IMR-90 (cell line): ENCODE measurements around the gene CLIC1. TPM values are rescaled to one million over a fixed set of nuclear protein-coding genes. Genes with fewer than 3 reads are reported as not detected.

ENCODE experiments used
- ATAC-seq: fragments of 200-7000 bp; cut with Tn5 transposase; 2 replicates; pipeline ENCODE4 v1.9.1; 2020; ENCODE audit warnings: low read depth, mild to moderate bottlenecking, moderate library complexity
- BruUV-seq: library from RNA; stranded (reverse); fragments of 400-500 nt; replicated peaks from 2 replicates; lab custom pipeline; 2021; lab: Mats Ljungman, UMichigan
- CTCF ChIA-PET: fragments of 300-600 bp; formaldehyde crosslinking; extraction: SDS; loops from one replicate; lab custom pipeline; 2021; ENCODE audit warnings: antibody characterized with exemption; lab: Yijun Ruan, JAX
- POLR2A ChIA-PET: fragments of 300-600 bp; sonication (Branson Sonifier 250); formaldehyde crosslinking; loops from one replicate; lab custom pipeline; 2022; ENCODE audit warnings: antibody characterized with exemption; ENCODE audit not compliant: unreplicated experiment; lab: Charles Lee
- DNase-seq: peaks from one replicate; pipeline ENCODE4 v3.0.0; 2013
- H2AFZ ChIP-seq: replicated peaks from 2 replicates; pipeline ENCODE3; 2013; ENCODE audit warnings: low read length, mild to moderate bottlenecking; ENCODE audit not compliant: poor library complexity
- H2AK5ac ChIP-seq: 2 replicates; pipeline ENCODE4 v1.6.1; 2013; ENCODE audit warnings: low read depth, low read length, inconsistent platforms
- H2AK9ac ChIP-seq: replicated peaks from 2 replicates; pipeline ENCODE3; 2013; ENCODE audit warnings: mild to moderate bottlenecking, low read depth, low read length, moderate library complexity; ENCODE audit not compliant: poor library complexity
- H2BK120ac ChIP-seq: 2 replicates; pipeline ENCODE4 v1.6.1; 2013; ENCODE audit warnings: low read depth, low read length, inconsistent platforms
- H2BK15ac ChIP-seq: 3 replicates; pipeline ENCODE4 v1.6.1; 2013; ENCODE audit warnings: low read depth, low read length, inconsistent platforms
- H2BK20ac ChIP-seq: 2 replicates; pipeline ENCODE4 v1.6.1; 2013; ENCODE audit warnings: low read depth, mild to moderate bottlenecking, inconsistent platforms, low read length, moderate library complexity
- H2BK5ac ChIP-seq: 2 replicates; pipeline ENCODE4 v1.6.1; 2013; ENCODE audit warnings: mild to moderate bottlenecking, low read depth, low read length, inconsistent platforms; ENCODE audit not compliant: poor library complexity, severe bottlenecking
- H3K14ac ChIP-seq: replicated peaks from 2 replicates; pipeline ENCODE4 v1.6.1; 2013; ENCODE audit warnings: low read depth, low read length, inconsistent platforms
- H3K18ac ChIP-seq: 2 replicates; pipeline ENCODE4 v1.6.1; 2013; ENCODE audit warnings: low read depth, low read length, control low read depth
- H3K23ac ChIP-seq: 2 replicates; pipeline ENCODE4 v1.6.1; 2013; ENCODE audit warnings: low read depth, low read length, inconsistent platforms
- H3K27ac ChIP-seq: 2 replicates; pipeline ENCODE4 v1.5.1; 2013; ENCODE audit warnings: mild to moderate bottlenecking, control low read depth, low read length; ENCODE audit not compliant: insufficient read depth
- H3K27me3 ChIP-seq: 2 replicates; pipeline ENCODE4 v1.6.1; 2013; ENCODE audit warnings: low read length; ENCODE audit not compliant: control insufficient read depth, insufficient read depth
- H3K36me3 ChIP-seq: 2 replicates; pipeline ENCODE4 v1.6.1; 2013; ENCODE audit warnings: low read length, mixed read lengths; ENCODE audit not compliant: control insufficient read depth, insufficient read depth
- H3K4ac ChIP-seq: 2 replicates; pipeline ENCODE4 v1.6.1; 2013; ENCODE audit warnings: low read depth, low read length, inconsistent platforms
- H3K4me1 ChIP-seq: 2 replicates; pipeline ENCODE4 v1.6.1; 2013; ENCODE audit warnings: low read length, mixed read lengths; ENCODE audit not compliant: control insufficient read depth, insufficient read depth
- H3K4me2 ChIP-seq: 2 replicates; pipeline ENCODE4 v1.6.1; 2013; ENCODE audit warnings: low read depth, mild to moderate bottlenecking, control low read depth, low read length, moderate library complexity
- H3K4me3 ChIP-seq: 2 replicates; pipeline ENCODE4 v1.5.1; 2013; ENCODE audit warnings: low read depth, mild to moderate bottlenecking, control low read depth, low read length, moderate library complexity; ENCODE audit not compliant: insufficient read depth
- H3K56ac ChIP-seq: 2 replicates; pipeline ENCODE4 v1.6.1; 2013; ENCODE audit warnings: low read length, inconsistent platforms; ENCODE audit not compliant: insufficient read depth; ENCODE audit errors: extremely low read depth
- H3K79me1 ChIP-seq, 2 experiments: 2 replicates each; pipeline ENCODE4 v1.6.1; 2013; ENCODE audit warnings: low read length in 2 of 2, inconsistent platforms in 1 of 2, low read depth in 1 of 2
- H3K9ac ChIP-seq: 2 replicates; pipeline ENCODE4 v1.6.1; 2013; ENCODE audit warnings: low read depth, low read length, control low read depth
- H3K9me1 ChIP-seq: 2 replicates; pipeline ENCODE4 v1.6.1; 2013; ENCODE audit warnings: low read length, inconsistent platforms; ENCODE audit not compliant: insufficient read depth
- H3K9me3 ChIP-seq: 2 replicates; pipeline ENCODE4 v1.6.1; 2013; ENCODE audit warnings: low read length; ENCODE audit not compliant: control insufficient read depth, insufficient read depth
- H4K20me1 ChIP-seq: 2 replicates; pipeline ENCODE4 v1.6.1; 2013; ENCODE audit warnings: low read length, inconsistent platforms; ENCODE audit not compliant: insufficient read depth
- H4K5ac ChIP-seq: 2 replicates; pipeline ENCODE4 v1.6.1; 2013; ENCODE audit warnings: mild to moderate bottlenecking, low read depth, low read length, control low read depth
- H4K8ac ChIP-seq, 2 experiments: 2 replicates each; pipeline ENCODE4 v1.6.1; 2013; ENCODE audit warnings: low read depth in 2 of 2, low read length in 2 of 2, control low read depth in 1 of 2, inconsistent platforms in 1 of 2
- H4K91ac ChIP-seq: 2 replicates; pipeline ENCODE4 v1.6.1; 2013; ENCODE audit warnings: low read depth, low read length, inconsistent platforms; ENCODE audit not compliant: insufficient read depth
- BHLHE40 ChIP-seq: fragments of 150-350 bp; IDR thresholded peaks from 2 replicates; pipeline ENCODE4 v1.6.1; 2016; ENCODE audit warnings: mild to moderate bottlenecking, low read depth, low read length
- CEBPB ChIP-seq: IDR thresholded peaks from 2 replicates; pipeline ENCODE4 v1.6.1; 2012; ENCODE audit warnings: low read depth, low read length, improper control_type of control experiment
- CHD1 ChIP-seq: IDR thresholded peaks from 2 replicates; pipeline ENCODE4 v1.6.1; 2012; ENCODE audit warnings: low read depth, low read length, improper control_type of control experiment
- CTCF ChIP-seq: conservative IDR thresholded peaks from 2 replicates; pipeline ENCODE4 v1.5.1; 2012; ENCODE audit warnings: mild to moderate bottlenecking, low read depth, low read length, improper control_type of control experiment
- ELK1 ChIP-seq: fragments of 150-350 bp; IDR thresholded peaks from 2 replicates; pipeline ENCODE4 v1.6.1; 2016; ENCODE audit warnings: low read depth, mild to moderate bottlenecking, low read length, moderate library complexity, borderline replicate concordance
- FOS ChIP-seq: fragments of 150-350 bp; IDR thresholded peaks from 2 replicates; pipeline ENCODE4 v1.6.1; 2016; ENCODE audit warnings: low read depth, low read length
- MAFK ChIP-seq: IDR thresholded peaks from 2 replicates; pipeline ENCODE4 v1.6.1; 2012; ENCODE audit warnings: low read depth, low read length, improper control_type of control experiment
- MAZ ChIP-seq: IDR thresholded peaks from 2 replicates; pipeline ENCODE4 v1.6.1; 2012; ENCODE audit warnings: low read depth, mild to moderate bottlenecking, low read length, improper control_type of control experiment, moderate library complexity, borderline replicate concordance
- MXI1 ChIP-seq: IDR thresholded peaks from 2 replicates; pipeline ENCODE4 v1.6.1; 2012; ENCODE audit warnings: low read depth, mild to moderate bottlenecking, low read length, moderate library complexity, borderline replicate concordance
- NFE2L2 ChIP-seq: fragments of 150-350 bp; IDR thresholded peaks from 2 replicates; pipeline ENCODE4 v1.6.1; 2016; ENCODE audit warnings: low read depth, mild to moderate bottlenecking, low read length
- POLR2A ChIP-seq: IDR thresholded peaks from 2 replicates; pipeline ENCODE4 v1.6.1; 2012; ENCODE audit warnings: mild to moderate bottlenecking, low read depth, low read length
- RCOR1 ChIP-seq: IDR thresholded peaks from 2 replicates; pipeline ENCODE4 v1.6.1; 2012; ENCODE audit warnings: mild to moderate bottlenecking, low read length, improper control_type of control experiment; ENCODE audit not compliant: insufficient replicate concordance
- RFX5 ChIP-seq: IDR thresholded peaks from 2 replicates; pipeline ENCODE4 v1.8.0; 2012; ENCODE audit warnings: low read depth, mild to moderate bottlenecking, low read length, moderate library complexity
- SMC3 ChIP-seq: fragments of 150-350 bp; IDR thresholded peaks from 2 replicates; pipeline ENCODE4 v1.6.1; 2016; ENCODE audit warnings: low read depth, mild to moderate bottlenecking, antibody characterized with exemption, low read length, moderate library complexity
- WGBS, 2 experiments: methylation state at CpG; one replicate each; pipeline versions ENCODE4 v1.1.5 to v1.1.7; 2013; ENCODE audit warnings: missing lambda C conversion rate in 2 of 2; ENCODE audit not compliant: insufficient read length in 1 of 2; ENCODE audit errors: extremely low coverage in 2 of 2; 5-methylcytosine and 5-hydroxymethylcytosine counted together
- dilution Hi-C: fragments of 300-500 bp; cut with HindIII; formaldehyde crosslinking; loops from one replicate; pipeline ENCODE4 v1.14.3; 2018; ENCODE audit warnings: low sequenced_read_pairs; ENCODE audit not compliant: unreplicated experiment
- in situ Hi-C: fragments of 300-500 bp; cut with MboI; formaldehyde crosslinking; loops from 3 replicates; pipeline ENCODE4 v1.14.3; 2019; ENCODE audit warnings: low sequenced_read_pairs, inconsistent platforms, mixed read lengths
- intact Hi-C: fragments of 100-400 bp; cut with micrococcal nuclease; formaldehyde crosslinking; loops from 2 replicates; pipeline ENCODE4 v1.10.0; 2022
- polyA plus RNA-seq, 3 experiments: library from polyadenylated mRNA; depleted of rRNA; stranded (reverse); fragments of >200 nt; gene quantifications; 2 replicates each; pipeline ENCODE4 v1.2.3, GENCODE V29; 2012; ENCODE audit warnings: low replicate concordance in 1 of 3
- total RNA-seq: library from RNA; depleted of rRNA; stranded (reverse); fragments of >200 nt; gene quantifications from 2 replicates; pipeline ENCODE4 v1.2.3, GENCODE V29; 2012
- TF ChIP-seq, protein P1 (sequence below): fragments of 150-350 bp; IDR thresholded peaks from 2 replicates; pipeline ENCODE4 v1.6.1; 2017; ENCODE audit warnings: mild to moderate bottlenecking, antibody characterized with exemption, low read length, low read depth

The CLIC1 gene
- total and polyA plus RNA-seq, 2 of the 4 experiments (the other 2 are of a cell fraction), result 706 to 1,185 TPM

GRCh38 chr6:31749301-31750036 lies 13.1 kb upstream of the CLIC1 start:
- no peak overlapping the region for H3K9ac ChIP-seq
- H3K4me3 ChIP-seq, result no peak overlapping the region
- intact Hi-C loops (no loop called here), in situ Hi-C loops (no loop called here), dilution Hi-C loops (no loop called here)
- no peak overlapping the region for H3K4me2 ChIP-seq
- no peak overlapping the region for H3K27ac ChIP-seq
- no peak overlapping the region for H4K91ac ChIP-seq
- H3K56ac ChIP-seq, result no peak overlapping the region
- ChIA-PET POLR2A (no interaction called here), CTCF (interaction anchor here (0.6 to 1.3 kb wide), 3 partner anchors 12 to 20 kb away, joined by 3 read pairs; no protein-coding TSS in a partner anchor)
- peaks cover 6% of the 10 kb centered on the region for H3K9me1 ChIP-seq
- H2AK9ac ChIP-seq, result no peak overlapping the region
- BruUV-seq, result TSS peak; percentile 29
- no peak overlapping the region for H3K4ac ChIP-seq
- no peak overlapping the region for H2AK5ac ChIP-seq
- DNase-seq, result no peak
- no peaks in the 10 kb centered on the region for H3K9me3 ChIP-seq
- H4K20me1 ChIP-seq, result peaks cover 3% of the 10 kb centered on the region; the same call in 1 of the 2 replicates
- no peak overlapping the region for H2BK15ac ChIP-seq
- H3K23ac ChIP-seq, result no peak overlapping the region
- no peak overlapping the region for H2BK20ac ChIP-seq
- no peak for ATAC-seq
- no peak overlapping the region for H4K5ac ChIP-seq
- H3K36me3 ChIP-seq, result no peaks in the 10 kb centered on the region; the same call in 1 of the 2 replicates
- no peak overlapping the region for H2AFZ ChIP-seq
- no peak overlapping the region for H3K18ac ChIP-seq
- no peak overlapping the region for H4K8ac ChIP-seq
- H3K79me1 ChIP-seq, result 0 out of 4 replicates have a peak, but pooled peaks cover 0 to 12% of the 10 kb centered on the region in 2 experiments
- H2BK120ac ChIP-seq, result no peak overlapping the region
- H3K14ac ChIP-seq, result no peak overlapping the region
- no peaks in the 10 kb centered on the region for H3K27me3 ChIP-seq
- H3K4me1 ChIP-seq, result peaks cover 5% of the 10 kb centered on the region
- 100% methylated on average over 2 of the region's 8 CpGs; no CpG with 5 or more reads in 1 of the 2 experiments for WGBS, 2 experiments
- H2BK5ac ChIP-seq, result no peak overlapping the region
- no peak for TF ChIP-seq MXI1
- TF ChIP-seq ELK1, result no peak
- TF ChIP-seq MAFK, result no peak
- TF ChIP-seq CTCF, result no peak
- no peak for TF ChIP-seq CHD1
- no peak for TF ChIP-seq NFE2L2
- no peak for TF ChIP-seq MAZ
- no peak for TF ChIP-seq FOS
- TF ChIP-seq SMC3, result no peak
- TF ChIP-seq, protein P1, sequence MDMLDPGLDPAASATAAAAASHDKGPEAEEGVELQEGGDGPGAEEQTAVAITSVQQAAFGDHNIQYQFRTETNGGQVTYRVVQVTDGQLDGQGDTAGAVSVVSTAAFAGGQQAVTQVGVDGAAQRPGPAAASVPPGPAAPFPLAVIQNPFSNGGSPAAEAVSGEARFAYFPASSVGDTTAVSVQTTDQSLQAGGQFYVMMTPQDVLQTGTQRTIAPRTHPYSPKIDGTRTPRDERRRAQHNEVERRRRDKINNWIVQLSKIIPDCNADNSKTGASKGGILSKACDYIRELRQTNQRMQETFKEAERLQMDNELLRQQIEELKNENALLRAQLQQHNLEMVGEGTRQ, result no peak
- no peak for TF ChIP-seq BHLHE40
- no peak for TF ChIP-seq POLR2A
- TF ChIP-seq RCOR1, result no peak
- TF ChIP-seq RFX5, result no peak
- no peak for TF ChIP-seq CEBPB
